Pancreas (tissue), 10 donors: ENCODE data around the gene LPAR3. TPM values are rescaled to one million over a fixed set of nuclear protein-coding genes. Genes with fewer than 3 reads are reported as not detected.

ENCODE experiments used
- ATAC-seq, 4 donors: fragments of 200-7000 bp; cut with Tn5 transposase; one replicate each; pipeline versions ENCODE4 v1.8.0 to v1.9.1; 2020; ENCODE audit warnings: mild to moderate bottlenecking in 4 of 4, moderate library complexity in 4 of 4
- DNase-seq, 6 donors: peaks; one replicate each; pipeline ENCODE4 v3.0.0-alpha.2; 2020
- FAIRE-seq: peaks from 2 replicates; lab custom pipeline; 2012; peaks lifted over from hg19 to GRCh38; lab: Jason Lieb, UNC
- H3K27ac ChIP-seq, 4 donors: fragments of 200-600 bp; sonication (generic); 1 replicate in 3 of 4; 2 replicates in 1 of 4; pipeline versions ENCODE4 v1.5.0 to v1.8.0; 2020
- H3K27me3 ChIP-seq, 4 donors: fragments of 200-600 bp; one replicate each; pipeline ENCODE4 v1.8.0; 2021
- H3K36me3 ChIP-seq, 3 donors: fragments of 200-600 bp; sonication (generic) in 1 of 3; one replicate each; pipeline versions ENCODE4 v1.5.0 to v1.8.0; 2020 to 2021
- H3K4me1 ChIP-seq, 3 donors: fragments of 200-600 bp; one replicate each; pipeline ENCODE4 v1.8.0; 2021
- H3K4me3 ChIP-seq, 4 donors: fragments of 200-600 bp; sonication (generic) in 2 of 4; one replicate each; pipeline versions ENCODE4 v1.5.0 to v1.8.0; 2020 to 2021
- H3K9me3 ChIP-seq, 4 donors: fragments of 200-600 bp; one replicate each; pipeline ENCODE4 v1.8.0; 2021
- CTCF ChIP-seq, 4 donors: fragments of 200-600 bp; sonication (generic) in 3 of 4; IDR thresholded peaks; one replicate each; pipeline versions ENCODE4 v1.5.0 to v1.8.0; 2021; ENCODE audit warnings: antibody characterized with exemption in 4 of 4
- WGBS, 2 donors: extraction: QIAGEN DNeasy Blood & Tissue Kit; methylation state at CpG; one replicate each; pipeline ENCODE4 v1.1.7; 2013; 5-methylcytosine and 5-hydroxymethylcytosine counted together
- intact Hi-C, 3 donors: fragments of 100-400 bp; cut with DNase I; formaldehyde crosslinking; loops; one replicate each; pipeline versions ENCODE4 v1.11.1 to v1.14.2; 2022
- polyA plus RNA-seq, 2 donors: library from polyadenylated mRNA; stranded (reverse); fragments of 200-250 nt; gene quantifications; one replicate each; pipeline ENCODE4 v1.2.3, GENCODE V29; 2013
- total RNA-seq, 6 donors: library from RNA; stranded (reverse); fragmentation: NEBNext Ultra II Directional in 4 of 6; extraction: Animal tissue kit (Norgen Biotek cat#: 25700) in 4 of 6; gene quantifications; one replicate each; pipeline versions ENCODE4 v1.2.1 to v1.2.4, GENCODE V29; 2021 to 2023
- donor health status: healthy with polysubstance abuse.
- donor health status: DM: no; HTN: no; CAD: no; lungs with moderate emphysema.
- donor health status: DM: no; HTN: no; CAD: no.
- donor health status: control.
- donor health status: control.
- donor health status: Bipolar disorder and iron deficiency.
- donor health status: DM: yes; HTN: yes; CAD: no.
- donor health status: DM: no; HTN: no; CAD: no.
- donor health status: DM: no; HTN: no; CAD: no.
- donor health status: DM: yes; HTN: yes; CAD: no.

LPAR3 gene
- total and polyA plus RNA-seq, 8 donors, result 1.4 to 19.5 (median 11.1) TPM

GRCh38 chr1:84885469-84885868, 7.5 kb downstream of the LPAR3 start:
- no peak for TF ChIP-seq CTCF (IDR thresholded peaks at IDR 0.05)
- peak in 2 of 4 donors; percentile 32 to 36 for ATAC-seq
- Histone ChIP-seq H3K36me3 (no peaks in the 10 kb centered on the region), H3K4me1 (no peaks in the 10 kb centered on the region), H3K9me3 (no peaks in the 10 kb centered on the region), H3K27me3 (no peaks in the 10 kb centered on the region), H3K4me3 (no peak overlapping the region), H3K27ac (no peak overlapping the region)
- no peak for DNase-seq
- no peak for FAIRE-seq
- intact Hi-C loops, result no loop called here
- WGBS, 2 donors, result 26 to 43% methylated on average over 2 of the region's 2 CpGs

GRCh38 chr1:84884671-84885389, 8.2 kb downstream of the LPAR3 start:
- ATAC-seq (peak in 1 of 4 donors; percentile 32), FAIRE-seq (no peak)

GRCh38 chr1:84883286-84883685, 9.7 kb downstream of the LPAR3 start:
- FAIRE-seq (no peak), DNase-seq (no peak), ATAC-seq (no peak)
- no peaks in the 10 kb centered on the region for H3K27me3 ChIP-seq
- no peaks in the 10 kb centered on the region for H3K4me1 ChIP-seq
- intact Hi-C loops, result no loop called here
- no peaks in the 10 kb centered on the region for H3K9me3 ChIP-seq
- TF ChIP-seq CTCF (IDR thresholded peaks at IDR 0.05), result no peak
- H3K27ac ChIP-seq, result no peak overlapping the region
- no peaks in the 10 kb centered on the region for H3K36me3 ChIP-seq
- no peak overlapping the region for H3K4me3 ChIP-seq

More at GRCh38 chr1:84884671-84885389, 8.2 kb downstream of the LPAR3 start:
- DNase-seq, result no peak
- WGBS, 2 donors, result 47 to 64% methylated on average over 7 of the region's 7 CpGs
- intact Hi-C loops, result no loop called here
- H3K27me3 ChIP-seq, result no peaks in the 10 kb centered on the region
- H3K4me3 ChIP-seq, result no peak overlapping the region
- H3K36me3 ChIP-seq, result no peaks in the 10 kb centered on the region
- no peaks in the 10 kb centered on the region for H3K4me1 ChIP-seq
- no peak for TF ChIP-seq CTCF (IDR thresholded peaks at IDR 0.05)
- no peak overlapping the region for H3K27ac ChIP-seq
- H3K9me3 ChIP-seq, result no peaks in the 10 kb centered on the region

- no peak for FAIRE-seq
- DNase-seq, result no peak
- no peak for TF ChIP-seq CTCF (IDR thresholded peaks at IDR 0.05)
- Histone ChIP-seq H3K27ac (no peak overlapping the region), H3K9me3 (no peaks in the 10 kb centered on the region), H3K36me3 (no peaks in the 10 kb centered on the region), H3K27me3 (no peaks in the 10 kb centered on the region), H3K4me3 (no peak overlapping the region), H3K4me1 (no peaks in the 10 kb centered on the region)
- 90 to 95% methylated on average over 4 of the region's 4 CpGs for WGBS, 2 donors
- ATAC-seq, result no peak
- intact Hi-C loops, result no loop called here
These were observed 15.4 kb downstream of the LPAR3 start for GRCh38 chr1:84877592-84877991.

GRCh38 chr1:84876353-84876752, 16.7 kb downstream of the LPAR3 start:
- H3K27ac ChIP-seq, result no peak overlapping the region
- no peak overlapping the region for H3K4me3 ChIP-seq
- DNase-seq (no peak), FAIRE-seq (no peak), ATAC-seq (no peak)
- TF ChIP-seq CTCF (IDR thresholded peaks at IDR 0.05), result no peak
- H3K27me3 ChIP-seq, result no peaks in the 10 kb centered on the region
- WGBS, 2 donors, result 79 to 93% methylated on average over 5 of the region's 5 CpGs
- no peaks in the 10 kb centered on the region for H3K9me3 ChIP-seq
- no peaks in the 10 kb centered on the region for H3K36me3 ChIP-seq
- intact Hi-C loops, result no loop called here
- H3K4me1 ChIP-seq, result no peaks in the 10 kb centered on the region
